NCI-H1105 treated with DMSO at 0.1 percent for 48 hours (cell line): ENCODE measurements around the gene CAND2.
"Not testable (repeated sequence)": the region's sequence is repeated elsewhere in the genome, so short reads cannot be mapped to it uniquely, and the experiment has no call there.

Experiments
- DNase-seq: peaks from one replicate; lab custom pipeline; 2025; lab: John Stamatoyannopoulos, UW

CAND2 gene

DNA sequence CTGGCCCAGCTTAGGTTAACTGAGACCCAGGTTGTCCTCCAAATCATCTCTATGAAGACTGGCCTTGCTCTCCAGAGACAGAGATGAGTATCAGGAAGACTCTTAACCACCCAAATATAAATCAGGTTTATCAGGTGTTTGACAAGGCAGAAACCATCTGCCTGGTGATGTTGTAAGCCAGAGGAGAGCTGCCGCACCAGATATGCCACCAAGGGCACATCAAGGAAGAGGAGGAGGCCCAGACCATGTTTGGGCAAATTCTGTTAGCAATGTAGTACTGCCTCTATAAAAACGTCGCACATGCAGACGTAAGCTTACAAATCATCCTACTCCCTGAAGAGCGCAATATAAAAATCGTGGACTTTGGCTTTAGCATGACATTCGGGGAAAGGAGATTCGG lies 65.9 kb downstream of the CAND2 start:
- no peak for DNase-seq

DNA sequence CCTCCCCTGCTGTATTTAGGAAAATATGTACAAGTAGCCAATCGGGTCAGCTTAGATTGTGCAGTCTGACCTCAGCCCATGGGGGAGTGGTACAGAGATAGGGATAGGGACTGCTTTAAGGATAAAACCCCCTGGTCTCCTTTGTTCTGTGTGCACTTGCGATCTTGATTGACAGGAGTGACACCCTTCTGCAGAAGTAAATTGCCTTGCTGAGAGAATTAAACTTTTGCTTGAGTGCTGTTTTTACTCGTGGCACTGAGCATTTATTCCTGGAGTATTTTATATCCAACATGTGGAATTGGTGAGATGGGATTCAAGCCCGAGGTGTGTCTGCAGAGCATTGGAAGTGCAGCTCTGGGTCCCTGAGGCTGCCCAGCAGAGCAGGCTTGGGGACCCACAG lies 68.8 kb downstream of the CAND2 start:
- no peak for DNase-seq

DNA sequence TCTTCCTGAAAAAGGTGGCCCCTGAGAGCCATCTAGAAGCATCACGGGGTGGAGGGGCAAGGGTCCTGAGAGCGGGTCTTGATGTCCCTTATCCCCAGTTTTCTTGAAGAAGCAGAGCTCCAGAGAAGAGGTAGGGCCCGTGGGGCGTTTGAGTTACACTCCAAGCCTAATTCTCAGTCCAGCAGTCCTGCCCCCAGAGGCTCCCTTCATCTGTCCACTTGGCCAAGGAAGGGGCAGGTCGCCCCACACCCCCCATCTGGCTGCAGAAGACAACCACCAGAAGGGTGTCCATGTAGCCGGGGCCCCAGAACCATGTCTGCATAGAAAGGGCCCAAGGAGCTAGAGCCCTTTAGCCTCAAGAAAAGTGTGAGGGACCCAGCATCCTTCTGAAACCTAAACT lies 70.4 kb downstream of the CAND2 start:
- DNase-seq, result no peak

DNA sequence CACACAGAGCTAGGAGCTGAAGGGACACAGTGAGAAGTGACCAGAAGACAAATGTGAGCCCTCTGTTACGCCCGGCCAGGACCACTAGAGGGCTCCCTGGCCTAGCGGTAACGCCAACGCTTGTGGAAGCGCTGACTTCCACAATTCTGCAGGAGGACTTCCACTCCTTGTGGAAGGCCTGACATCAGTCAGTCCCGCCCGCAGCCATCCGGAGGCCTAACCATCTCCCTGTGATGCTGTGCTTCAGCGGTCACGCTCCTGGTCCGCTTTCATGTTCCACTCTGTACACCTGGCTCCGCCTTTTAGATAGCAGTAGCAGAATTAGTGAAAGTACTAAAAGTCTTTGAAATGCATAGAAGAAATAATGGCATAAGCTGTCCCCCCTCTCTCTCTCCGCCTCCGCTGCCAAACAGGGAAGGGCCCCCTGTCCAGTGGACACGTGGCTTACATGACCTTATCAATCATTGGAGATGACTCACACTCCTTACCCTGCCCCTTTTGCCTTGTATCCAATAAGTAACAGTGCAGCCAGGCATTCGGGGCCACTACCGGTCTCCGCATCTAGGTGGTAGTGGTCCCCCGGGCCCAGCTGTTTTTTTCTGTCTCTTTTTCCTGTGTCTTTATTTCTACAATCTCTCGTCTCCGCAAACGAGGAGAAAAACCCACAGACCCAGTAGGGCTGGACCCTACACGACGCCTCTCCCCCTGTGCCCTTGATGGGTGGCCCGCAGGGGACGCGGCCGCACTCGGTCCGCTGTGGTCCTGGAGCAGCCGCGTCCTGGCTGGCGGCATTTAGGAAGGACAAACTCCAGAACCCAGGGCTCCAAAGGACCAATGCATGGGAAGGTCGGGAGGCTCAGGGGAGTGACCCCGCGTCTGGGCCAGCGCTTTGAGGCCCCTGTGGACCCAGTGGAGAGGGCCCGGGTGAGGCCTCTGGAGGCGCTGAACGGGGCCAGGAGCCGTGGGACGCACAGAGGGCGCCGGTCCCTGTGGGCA lies 71.9 kb downstream of the CAND2 start:
- peak; percentile 25 for DNase-seq

DNA sequence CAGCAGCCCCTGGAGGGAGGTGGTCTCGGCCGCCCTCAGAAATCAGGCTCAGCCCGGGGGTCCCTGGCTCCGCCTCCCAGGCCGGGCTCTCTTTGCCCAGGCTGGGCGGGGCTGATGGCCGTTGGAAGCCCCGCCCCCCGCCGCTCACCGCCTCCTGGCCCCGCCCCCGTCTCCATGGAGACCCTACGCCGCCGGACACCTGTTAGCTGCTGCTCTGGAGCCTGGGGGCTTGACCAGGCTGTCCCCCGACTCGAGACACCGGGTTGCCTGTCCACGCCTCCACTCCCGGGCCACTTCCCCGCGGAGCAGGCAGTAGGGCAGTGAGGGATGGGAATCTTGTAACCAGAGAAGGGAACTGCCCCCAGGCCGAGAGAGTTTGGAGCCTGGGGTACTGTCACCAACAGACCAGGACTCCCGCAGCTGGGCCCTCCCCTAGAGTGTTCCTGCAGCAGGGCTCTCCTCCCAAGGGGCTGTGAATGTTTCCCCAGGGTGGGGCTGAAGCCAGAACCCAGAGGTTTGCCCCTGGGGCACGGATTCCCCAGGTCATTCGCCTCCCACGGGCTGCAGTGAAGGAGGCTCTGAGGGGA lies 72.6 kb downstream of the CAND2 start:
- DNase-seq, result no peak

DNA sequence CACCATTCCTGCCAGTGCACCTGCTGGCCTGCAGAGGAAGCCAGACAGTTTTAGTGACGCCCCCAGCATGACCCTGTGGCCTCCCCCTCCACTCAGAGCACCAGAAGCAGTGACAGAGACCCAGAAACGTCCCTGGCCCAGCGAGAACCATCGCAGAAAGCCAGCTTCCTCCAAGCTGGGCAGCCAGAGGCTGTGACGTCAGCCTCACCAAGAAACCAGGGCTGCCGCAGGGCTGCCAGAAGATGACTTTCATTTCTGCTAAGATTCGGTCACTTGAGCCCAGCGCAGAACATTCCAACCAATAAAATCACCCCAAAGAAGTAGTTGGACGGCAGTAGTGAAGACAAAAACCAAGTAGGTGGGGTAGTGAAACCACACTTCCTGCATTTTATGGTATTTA lies 74.5 kb downstream of the CAND2 start:
- no peak for DNase-seq

DNA sequence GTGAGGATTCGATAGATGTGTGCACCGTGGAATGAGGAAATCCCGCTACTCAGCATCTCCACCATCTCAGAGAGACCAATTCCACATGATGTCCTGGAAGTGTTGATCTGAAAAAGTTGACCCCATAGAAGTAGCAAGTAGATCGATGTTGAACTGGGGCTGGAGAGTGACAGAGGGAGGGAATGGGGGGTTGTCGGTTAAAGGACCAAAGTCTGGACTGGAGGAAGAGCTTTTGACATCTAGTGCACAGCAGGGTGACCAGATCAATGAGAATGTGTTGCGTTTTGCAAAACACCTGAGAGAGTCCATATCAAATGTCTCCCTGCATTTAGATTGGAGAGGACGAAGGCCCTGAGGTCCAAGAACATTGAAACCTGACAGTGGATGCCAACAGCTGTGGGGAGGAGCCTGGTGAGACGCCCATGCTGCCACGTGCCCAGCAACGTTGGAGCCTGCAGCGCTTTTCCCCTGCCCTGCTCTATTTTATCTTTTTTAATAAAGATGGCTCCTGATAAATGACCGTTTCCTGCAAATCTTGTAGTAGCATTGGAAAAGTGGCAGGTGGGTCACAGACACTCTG lies 75.0 kb downstream of the CAND2 start:
- DNase-seq, result no peak

DNA sequence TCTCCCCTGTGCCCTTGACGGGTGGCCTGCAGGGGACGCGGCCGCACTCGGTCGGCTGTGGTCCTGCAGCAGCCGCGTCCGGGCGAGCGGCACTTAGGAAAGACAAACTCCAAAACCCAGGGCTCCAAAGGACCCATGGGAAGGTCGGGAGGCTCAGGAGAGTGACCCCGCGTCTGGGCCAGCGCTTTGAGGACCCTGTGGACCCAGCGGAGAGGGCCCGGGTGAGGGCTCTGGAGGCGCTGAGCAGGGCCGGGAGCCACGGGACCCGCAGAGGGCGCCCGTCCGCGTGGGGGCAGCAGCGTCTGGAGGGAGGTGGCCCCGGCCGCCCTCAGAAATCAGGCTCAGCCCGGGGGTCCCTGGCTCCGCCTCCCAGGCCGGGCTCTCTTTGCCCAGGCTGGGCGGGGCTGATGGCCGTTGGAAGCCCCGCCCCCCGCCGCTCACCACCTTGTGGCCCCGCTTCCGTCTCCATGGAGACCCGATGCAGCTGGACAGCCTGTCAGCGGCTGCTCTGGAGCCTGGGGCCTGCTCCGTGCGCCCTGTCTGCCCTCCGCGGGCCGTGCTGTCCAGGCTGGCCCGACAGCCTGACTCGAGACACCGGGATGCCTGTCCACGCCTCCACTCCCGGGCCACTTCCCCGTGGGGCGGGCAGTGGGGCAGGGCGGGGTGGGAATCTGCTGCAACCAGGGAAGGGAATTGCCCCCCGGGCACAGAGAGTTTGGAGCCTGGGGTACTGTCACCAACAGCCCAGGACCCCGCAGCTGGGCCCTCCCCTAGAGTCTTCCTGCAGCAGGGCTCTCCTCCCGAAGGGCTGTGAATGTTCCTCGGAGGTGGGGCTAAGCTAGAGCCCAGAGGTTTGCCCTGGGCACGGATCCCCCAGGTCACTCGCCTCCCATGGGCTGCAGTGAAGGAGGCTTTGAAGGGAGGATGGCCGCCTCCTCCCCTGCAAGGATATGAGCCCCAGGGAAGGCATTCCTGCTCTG lies 79.7 kb downstream of the CAND2 start:
- DNase-seq, result no peak

DNA sequence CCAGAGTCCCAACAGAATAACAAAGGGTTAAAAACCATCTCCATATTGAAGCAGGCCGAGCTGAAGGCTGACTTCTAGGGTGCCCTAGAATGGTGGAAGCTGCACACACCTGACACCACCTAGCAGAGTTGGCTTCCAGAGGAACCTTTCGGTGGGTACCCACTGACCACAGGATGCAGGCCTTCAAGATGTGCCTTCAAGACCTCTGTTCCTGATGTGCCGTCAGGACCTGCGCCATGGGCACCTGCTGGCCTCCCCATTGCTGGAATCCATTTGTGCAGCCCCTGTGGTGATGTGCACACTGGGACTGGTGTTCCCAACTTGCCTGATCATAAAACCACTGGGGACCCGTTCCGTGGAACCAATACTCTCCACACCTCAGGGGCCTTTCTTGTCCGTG lies 80.6 kb downstream of the CAND2 start:
- no peak for DNase-seq

DNA sequence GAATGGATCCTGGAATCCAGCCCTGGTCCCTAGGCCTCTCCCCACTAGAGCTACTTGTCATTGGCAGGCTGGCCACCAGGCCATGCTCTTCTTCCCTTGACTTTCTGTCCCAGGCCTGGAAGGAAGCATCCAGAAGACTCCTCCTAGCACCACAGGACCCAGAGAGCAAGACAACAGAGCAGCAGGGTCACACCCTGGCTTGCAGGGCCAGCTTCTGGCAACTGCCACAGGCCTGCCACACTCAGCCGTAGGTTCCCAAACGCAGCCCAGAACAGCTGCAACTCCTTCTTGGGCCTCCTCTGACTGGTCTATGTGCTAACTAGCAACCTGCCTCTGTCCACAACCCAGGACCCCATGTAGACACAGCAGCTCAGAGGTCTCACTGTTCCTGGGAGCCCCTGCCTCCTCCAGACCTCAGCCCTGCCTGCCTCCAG lies 81.7 kb downstream of the CAND2 start:
- no peak for DNase-seq

DNA sequence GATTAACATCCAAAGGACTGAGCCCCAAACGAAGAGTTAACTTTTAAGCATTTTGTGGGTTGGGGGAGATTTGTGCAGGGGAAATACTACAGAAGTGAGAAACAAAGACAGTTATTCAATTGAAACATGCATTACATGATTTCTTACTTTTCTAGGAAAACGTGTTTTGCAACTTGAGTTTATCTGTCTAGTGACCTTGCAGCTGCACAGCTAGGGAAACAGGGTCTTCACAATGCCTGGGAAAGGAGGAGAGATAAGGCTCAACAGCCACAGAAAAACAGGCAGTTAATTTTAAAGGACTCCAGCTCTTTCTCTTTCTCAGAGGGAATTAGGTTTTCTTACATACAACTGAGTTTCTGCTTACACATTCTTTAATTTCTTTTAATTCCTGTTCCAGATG lies 82.3 kb downstream of the CAND2 start:
- DNase-seq, result not testable (repeated sequence)

DNA sequence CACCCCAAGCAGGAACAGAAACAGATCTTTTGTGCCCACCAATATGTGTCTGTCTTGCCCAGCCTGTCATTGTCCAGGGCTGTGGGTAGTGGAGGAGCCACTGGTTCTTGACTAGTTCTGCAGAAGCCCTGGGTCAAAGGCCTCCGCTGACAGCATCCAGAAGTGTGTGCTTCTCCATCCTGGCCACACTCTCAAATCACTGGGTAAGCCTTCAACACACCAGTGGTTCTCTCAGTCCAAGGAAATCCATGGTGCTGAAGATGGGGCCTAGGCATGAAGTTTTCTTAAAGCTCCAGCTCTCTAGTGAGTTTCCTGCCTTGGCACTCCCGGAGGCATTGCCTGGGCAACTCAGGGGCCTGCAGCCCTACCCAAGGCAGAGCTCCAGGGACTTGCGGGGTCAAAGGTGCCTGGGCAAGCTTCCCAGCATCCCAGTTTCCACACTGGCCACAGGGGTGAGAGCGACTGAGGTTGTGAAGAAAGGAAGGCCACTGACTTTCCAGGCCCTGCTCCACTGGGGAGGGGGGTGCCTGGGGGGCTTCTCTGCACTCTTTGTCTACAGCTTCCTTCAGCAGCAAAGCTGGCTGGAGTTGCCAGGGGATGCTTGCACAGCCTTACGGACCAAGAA lies 82.8 kb downstream of the CAND2 start:
- no peak for DNase-seq

DNA sequence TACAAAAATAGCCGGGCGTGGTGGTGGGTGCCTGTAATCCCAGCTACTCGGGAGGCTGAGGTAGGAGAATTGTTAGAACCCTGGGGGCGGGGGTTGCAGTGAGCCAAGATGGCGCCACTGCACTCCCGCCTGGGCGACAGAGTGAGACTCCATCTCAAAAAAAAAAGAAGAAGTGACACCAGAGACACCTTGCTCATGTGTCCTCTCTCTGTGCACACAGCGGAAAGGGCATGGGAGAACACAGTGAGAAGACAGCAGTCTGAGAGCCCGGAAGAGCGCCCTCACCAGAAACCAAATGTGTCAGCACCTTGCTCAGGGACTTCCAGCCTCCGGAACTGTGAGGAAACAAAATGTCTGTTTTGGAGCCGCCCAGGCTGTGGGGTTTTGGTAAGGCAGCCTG lies 85.4 kb downstream of the CAND2 start:
- not testable (repeated sequence) for DNase-seq

DNA sequence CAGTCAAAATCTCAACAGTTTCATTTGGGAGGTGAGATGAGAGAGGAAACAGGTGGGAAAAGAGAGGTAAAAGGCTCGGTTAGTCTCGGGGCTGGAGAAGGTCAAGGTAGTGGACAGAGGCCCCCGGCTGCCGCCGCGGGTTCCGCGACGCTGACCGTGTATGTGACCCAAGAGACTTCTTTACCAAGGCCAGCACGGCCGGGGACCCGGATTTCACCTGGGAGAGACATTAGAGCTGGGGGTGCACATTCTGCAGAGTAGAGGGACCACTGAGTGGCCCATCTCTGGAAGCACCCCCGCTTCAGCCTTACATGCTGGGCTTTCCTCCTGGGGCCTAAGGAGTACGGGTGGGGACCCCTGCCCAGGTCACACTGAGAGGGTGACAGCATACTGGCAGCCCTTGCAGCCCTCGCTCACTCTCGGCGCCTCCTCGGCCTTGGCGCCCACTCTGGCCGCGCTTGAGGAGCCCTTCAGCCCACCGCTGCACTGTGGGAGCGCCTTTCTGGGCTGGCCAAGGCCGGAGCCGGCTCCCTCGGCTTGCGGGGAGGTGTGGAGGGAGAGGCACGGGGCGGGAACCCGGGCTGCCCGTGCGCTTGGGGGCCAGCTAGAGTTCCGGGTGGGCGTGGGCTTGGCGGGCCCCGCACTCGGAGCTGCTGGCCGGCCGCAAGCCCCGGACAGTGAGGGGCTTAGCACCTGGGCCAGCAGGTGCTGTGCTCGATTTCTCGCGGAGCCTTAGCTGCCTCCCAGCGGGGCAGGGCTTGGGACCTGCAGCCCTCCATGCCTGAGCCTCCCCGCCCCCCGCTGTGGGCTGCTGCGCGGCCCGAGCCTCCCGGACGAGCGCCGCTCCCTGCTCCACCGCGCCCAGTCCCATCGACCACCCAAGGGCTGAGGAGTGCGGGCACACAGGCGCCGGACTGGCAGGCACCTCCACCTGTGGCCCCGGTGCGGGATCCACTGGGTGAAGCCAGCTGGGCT lies 86.1 kb downstream of the CAND2 start:
- DNase-seq, result no peak

DNA sequence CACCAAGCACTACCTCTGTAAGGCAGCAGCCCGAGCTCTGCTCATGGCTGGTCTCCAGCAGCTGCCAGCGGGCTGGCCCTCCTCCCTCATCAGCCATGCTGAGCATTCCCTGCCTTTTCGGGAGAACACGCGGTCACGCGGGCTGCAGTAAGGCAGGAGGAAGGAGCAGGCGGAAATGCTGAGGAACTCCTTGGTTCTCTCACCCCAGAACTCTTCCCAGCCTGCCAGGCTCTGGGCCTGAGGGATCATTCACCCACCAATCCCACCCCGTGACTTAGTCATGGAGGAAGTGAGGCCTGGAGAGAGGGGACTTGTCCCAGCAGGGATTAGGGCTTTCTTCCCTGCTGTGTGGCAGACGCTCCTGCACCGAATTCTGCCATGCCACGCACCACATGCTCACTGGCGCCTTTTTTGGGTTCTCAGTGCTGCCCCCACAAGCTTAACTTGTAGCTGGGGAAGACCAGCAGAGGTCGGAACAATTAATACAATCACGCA lies 87.8 kb downstream of the CAND2 start:
- DNase-seq, result no peak
